Neural cell (in vitro differentiated cells): ENCODE data around the gene DHX58. TPM values are rescaled to one million over a fixed set of nuclear protein-coding genes. Genes with fewer than 3 reads are reported as not detected.

Source experiments
- H2AFZ ChIP-seq: fragments of 200-600, 300-800 bp; sonication (generic), shearing (Covaris generic); 2 replicates; pipeline ENCODE4 v1.6.0; 2014; ENCODE audit warnings: low read depth, mild to moderate bottlenecking, antibody characterized with exemption, low read length, moderate library complexity
- H3F3A ChIP-seq: fragments of 200-600 bp; shearing (Covaris generic); 2 replicates; pipeline ENCODE4 v1.6.1; 2016; ENCODE audit warnings: mild to moderate bottlenecking, moderate library complexity, mixed read lengths, antibody characterized with exemption, low read length; ENCODE audit not compliant: insufficient read depth, poor library complexity, severe bottlenecking
- H3K27ac ChIP-seq: fragments of 200-600, 300-800 bp; sonication (generic), shearing (Covaris generic); 2 replicates; pipeline ENCODE4 v1.5.1; 2014; ENCODE audit warnings: mild to moderate bottlenecking, low read length, moderate library complexity
- H3K27me3 ChIP-seq: fragments of 300-800, 200-600 bp; sonication (generic), shearing (Covaris generic); 2 replicates; pipeline ENCODE4 v1.6.0; 2014; ENCODE audit warnings: mild to moderate bottlenecking, low read depth, low read length, moderate library complexity; ENCODE audit not compliant: insufficient read depth
- H3K36me3 ChIP-seq: fragments of 300-800, 200-600 bp; sonication (generic), shearing (Covaris generic); 2 replicates; pipeline ENCODE4 v1.5.1; 2014; ENCODE audit warnings: mild to moderate bottlenecking, antibody characterized with exemption, low read length, moderate library complexity; ENCODE audit not compliant: insufficient read depth
- H3K4me2 ChIP-seq: fragments of 300-800, 200-600 bp; sonication (generic), shearing (Covaris generic); 2 replicates; pipeline ENCODE4 v1.6.0; 2014; ENCODE audit warnings: mild to moderate bottlenecking, low read length
- H3K4me3 ChIP-seq: fragments of 300-800, 200-600 bp; sonication (generic), shearing (Covaris generic); 2 replicates; pipeline ENCODE4 v1.5.1; 2014; ENCODE audit warnings: mild to moderate bottlenecking, low read length, moderate library complexity
- H3K79me2 ChIP-seq: fragments of 200-600 bp; shearing (Covaris generic); replicated peaks from 2 replicates; pipeline ENCODE4 v1.6.0; 2014; ENCODE audit warnings: mild to moderate bottlenecking, low read length, moderate library complexity; ENCODE audit not compliant: insufficient read depth
- H3K9ac ChIP-seq: fragments of 300-800, 200-600 bp; sonication (generic), shearing (Covaris generic); 2 replicates; pipeline ENCODE4 v1.6.1; 2016; ENCODE audit warnings: mild to moderate bottlenecking, low read length, mixed read lengths
- H3K9me2 ChIP-seq: fragments of 200-600 bp; shearing (Covaris generic); 2 replicates; pipeline ENCODE4 v1.6.1; 2016; ENCODE audit warnings: mild to moderate bottlenecking, low read length, mixed read lengths; ENCODE audit not compliant: insufficient read depth
- H3K9me3 ChIP-seq: fragments of 200-600, 300-800 bp; sonication (generic), shearing (Covaris generic); 2 replicates; pipeline ENCODE4 v1.6.1; 2016; ENCODE audit warnings: mild to moderate bottlenecking, mixed run types, low read length, moderate library complexity, mixed read lengths
- H4K20me1 ChIP-seq: fragments of 200-600 bp; shearing (Covaris generic); 2 replicates; pipeline ENCODE4 v1.6.1; 2016; ENCODE audit warnings: mild to moderate bottlenecking, mixed run types; ENCODE audit not compliant: insufficient read depth
- EP300 ChIP-seq: fragments of 450-650 bp; conservative IDR thresholded peaks from 2 replicates; pipeline ENCODE4 v1.6.1; 2014; ENCODE audit warnings: antibody characterized with exemption, mild to moderate bottlenecking, moderate library complexity; ENCODE audit not compliant: poor library complexity, severe bottlenecking
- EZH2 ChIP-seq: fragments of 200-600, 300-800 bp; shearing (Covaris generic), sonication (generic); IDR thresholded peaks from 2 replicates; pipeline ENCODE4 v1.6.1; 2014; ENCODE audit warnings: antibody characterized with exemption, low read length, borderline replicate concordance, mild to moderate bottlenecking; ENCODE audit not compliant: insufficient read depth, poor library complexity, severe bottlenecking
- MXI1 ChIP-seq: fragments of 450-650 bp; conservative IDR thresholded peaks from 2 replicates; pipeline ENCODE4 v1.6.1; 2014; ENCODE audit warnings: antibody characterized with exemption, mild to moderate bottlenecking; ENCODE audit not compliant: poor library complexity, severe bottlenecking
- POLR2AphosphoS5 ChIP-seq: IDR thresholded peaks from 2 replicates; pipeline ENCODE4 v1.6.1; 2012
- RAD21 ChIP-seq: fragments of 450-650 bp; conservative IDR thresholded peaks from 2 replicates; pipeline ENCODE4 v1.6.1; 2014; ENCODE audit warnings: antibody characterized with exemption, mild to moderate bottlenecking, moderate library complexity
- SMC3 ChIP-seq: fragments of 450-650 bp; conservative IDR thresholded peaks from 2 replicates; pipeline ENCODE4 v1.6.1; 2014; ENCODE audit warnings: antibody characterized with exemption, mild to moderate bottlenecking, moderate library complexity; ENCODE audit not compliant: poor library complexity
- TAF1 ChIP-seq: IDR thresholded peaks from 2 replicates; pipeline ENCODE4 v1.6.1; 2012; ENCODE audit warnings: low read depth
- polyA plus RNA-seq: library from polyadenylated mRNA; depleted of rRNA; stranded (reverse); fragments of >200 nt; gene quantifications from 2 replicates; pipeline ENCODE4 v1.2.3, GENCODE V29; 2014
- TF ChIP-seq, protein P1 (sequence below): fragments of 450-650 bp; IDR thresholded peaks from 2 replicates; pipeline ENCODE4 v1.5.1; 2014; ENCODE audit warnings: antibody characterized with exemption, mild to moderate bottlenecking, moderate library complexity; ENCODE audit not compliant: poor library complexity, severe bottlenecking
- TF ChIP-seq, protein P2 (sequence below): IDR thresholded peaks from 2 replicates; pipeline ENCODE4 v1.6.1; 2012; ENCODE audit warnings: borderline replicate concordance

DHX58 gene
- polyA plus RNA-seq, 1 donor from 2014 or later = 0.87 TPM

DNA sequence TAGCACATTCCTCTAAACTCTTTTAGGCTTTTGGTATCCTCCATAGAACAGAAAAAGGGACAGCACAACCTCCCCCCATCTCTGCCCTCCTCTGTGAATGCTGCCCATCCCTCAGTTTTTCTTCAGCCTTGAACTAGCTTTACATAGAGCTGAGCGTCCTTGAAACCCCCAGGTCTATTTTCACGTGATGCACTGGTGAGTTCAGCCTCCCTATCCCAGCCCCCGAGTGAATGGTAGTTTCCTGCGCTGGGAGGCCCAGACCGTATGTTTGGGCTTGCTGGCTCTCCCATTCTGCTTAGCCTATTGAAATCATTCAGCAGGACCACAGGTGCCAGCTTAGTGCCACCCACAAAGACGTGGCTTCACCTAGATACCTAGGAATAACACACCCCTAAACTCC lies 36.7 kb downstream of the DHX58 start:
- Histone ChIP-seq H3K4me2 (no peak overlapping the region), H3K9ac (no peak overlapping the region), H3K79me2 (no peaks in the 10 kb centered on the region), H3K9me3 (no peaks in the 10 kb centered on the region), H3K27ac (no peak overlapping the region), H3K4me3 (no peak overlapping the region), H3F3A (no peaks in the 10 kb centered on the region), H2AFZ (no peak overlapping the region), H3K27me3 (peaks cover 33% of the 10 kb centered on the region), H4K20me1 (no peaks in the 10 kb centered on the region), H3K36me3 (no peaks in the 10 kb centered on the region), H3K9me2 (no peaks in the 10 kb centered on the region)
- TF ChIP-seq, protein P1, sequence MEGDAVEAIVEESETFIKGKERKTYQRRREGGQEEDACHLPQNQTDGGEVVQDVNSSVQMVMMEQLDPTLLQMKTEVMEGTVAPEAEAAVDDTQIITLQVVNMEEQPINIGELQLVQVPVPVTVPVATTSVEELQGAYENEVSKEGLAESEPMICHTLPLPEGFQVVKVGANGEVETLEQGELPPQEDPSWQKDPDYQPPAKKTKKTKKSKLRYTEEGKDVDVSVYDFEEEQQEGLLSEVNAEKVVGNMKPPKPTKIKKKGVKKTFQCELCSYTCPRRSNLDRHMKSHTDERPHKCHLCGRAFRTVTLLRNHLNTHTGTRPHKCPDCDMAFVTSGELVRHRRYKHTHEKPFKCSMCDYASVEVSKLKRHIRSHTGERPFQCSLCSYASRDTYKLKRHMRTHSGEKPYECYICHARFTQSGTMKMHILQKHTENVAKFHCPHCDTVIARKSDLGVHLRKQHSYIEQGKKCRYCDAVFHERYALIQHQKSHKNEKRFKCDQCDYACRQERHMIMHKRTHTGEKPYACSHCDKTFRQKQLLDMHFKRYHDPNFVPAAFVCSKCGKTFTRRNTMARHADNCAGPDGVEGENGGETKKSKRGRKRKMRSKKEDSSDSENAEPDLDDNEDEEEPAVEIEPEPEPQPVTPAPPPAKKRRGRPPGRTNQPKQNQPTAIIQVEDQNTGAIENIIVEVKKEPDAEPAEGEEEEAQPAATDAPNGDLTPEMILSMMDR = no peak
- TF ChIP-seq, protein P2, sequence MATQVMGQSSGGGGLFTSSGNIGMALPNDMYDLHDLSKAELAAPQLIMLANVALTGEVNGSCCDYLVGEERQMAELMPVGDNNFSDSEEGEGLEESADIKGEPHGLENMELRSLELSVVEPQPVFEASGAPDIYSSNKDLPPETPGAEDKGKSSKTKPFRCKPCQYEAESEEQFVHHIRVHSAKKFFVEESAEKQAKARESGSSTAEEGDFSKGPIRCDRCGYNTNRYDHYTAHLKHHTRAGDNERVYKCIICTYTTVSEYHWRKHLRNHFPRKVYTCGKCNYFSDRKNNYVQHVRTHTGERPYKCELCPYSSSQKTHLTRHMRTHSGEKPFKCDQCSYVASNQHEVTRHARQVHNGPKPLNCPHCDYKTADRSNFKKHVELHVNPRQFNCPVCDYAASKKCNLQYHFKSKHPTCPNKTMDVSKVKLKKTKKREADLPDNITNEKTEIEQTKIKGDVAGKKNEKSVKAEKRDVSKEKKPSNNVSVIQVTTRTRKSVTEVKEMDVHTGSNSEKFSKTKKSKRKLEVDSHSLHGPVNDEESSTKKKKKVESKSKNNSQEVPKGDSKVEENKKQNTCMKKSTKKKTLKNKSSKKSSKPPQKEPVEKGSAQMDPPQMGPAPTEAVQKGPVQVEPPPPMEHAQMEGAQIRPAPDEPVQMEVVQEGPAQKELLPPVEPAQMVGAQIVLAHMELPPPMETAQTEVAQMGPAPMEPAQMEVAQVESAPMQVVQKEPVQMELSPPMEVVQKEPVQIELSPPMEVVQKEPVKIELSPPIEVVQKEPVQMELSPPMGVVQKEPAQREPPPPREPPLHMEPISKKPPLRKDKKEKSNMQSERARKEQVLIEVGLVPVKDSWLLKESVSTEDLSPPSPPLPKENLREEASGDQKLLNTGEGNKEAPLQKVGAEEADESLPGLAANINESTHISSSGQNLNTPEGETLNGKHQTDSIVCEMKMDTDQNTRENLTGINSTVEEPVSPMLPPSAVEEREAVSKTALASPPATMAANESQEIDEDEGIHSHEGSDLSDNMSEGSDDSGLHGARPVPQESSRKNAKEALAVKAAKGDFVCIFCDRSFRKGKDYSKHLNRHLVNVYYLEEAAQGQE = no peak
- TF ChIP-seq EZH2 = no peak
- TF ChIP-seq RAD21 = no peak
- TF ChIP-seq POLR2AphosphoS5 = no peak
- no peak for TF ChIP-seq MXI1
- TF ChIP-seq SMC3 = no peak
- TF ChIP-seq EP300 = no peak
- no peak for TF ChIP-seq TAF1

DNA sequence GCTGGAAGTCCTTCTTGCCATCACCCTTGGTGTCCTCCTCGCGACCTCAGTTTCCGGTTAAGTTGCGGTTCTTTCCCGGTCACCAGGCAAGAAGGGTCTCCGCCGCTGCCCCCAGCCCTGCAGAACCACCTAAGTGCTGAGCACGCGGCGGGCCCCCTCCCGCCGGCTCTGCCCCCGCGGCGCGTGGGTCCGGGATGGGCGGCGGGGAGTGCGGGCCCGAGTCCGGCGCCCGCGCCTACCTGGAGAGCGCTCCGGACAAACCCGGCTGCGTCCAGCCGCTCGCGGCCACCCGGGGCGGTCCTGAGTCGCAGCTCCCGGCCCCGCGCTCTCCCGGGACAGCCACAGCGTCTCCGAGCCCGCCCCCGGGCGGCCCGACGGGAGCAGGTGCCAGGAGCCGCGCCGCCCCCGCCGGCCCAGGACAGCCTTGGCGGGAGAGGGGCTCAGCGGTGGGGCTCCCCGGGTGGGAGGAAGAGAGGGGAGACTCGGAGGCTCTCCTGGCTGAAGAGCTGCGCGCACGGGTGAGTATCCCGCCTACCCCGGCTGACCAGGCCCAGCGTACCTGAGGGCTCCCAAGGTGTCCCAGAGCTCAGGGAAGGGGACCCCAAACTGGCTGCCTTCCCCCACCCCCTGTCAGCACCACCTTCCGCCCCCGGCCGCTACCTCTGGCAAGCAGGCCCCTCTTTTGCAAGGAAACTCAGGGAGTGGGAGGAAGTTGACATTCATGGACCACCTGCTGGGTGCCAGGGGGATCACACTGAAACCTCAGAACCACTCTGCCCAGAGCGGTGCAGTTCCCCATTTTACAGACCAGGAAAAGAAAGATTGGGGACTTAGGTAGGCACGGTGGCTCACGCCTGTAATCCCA lies 40.0 kb downstream of the DHX58 start:
- no peak overlapping the region for H3K27ac ChIP-seq
- no peaks in the 10 kb centered on the region for H3F3A ChIP-seq
- H3K4me3 ChIP-seq = no peak overlapping the region
- no peaks in the 10 kb centered on the region for H4K20me1 ChIP-seq
- no peak for TF ChIP-seq EP300
- TF ChIP-seq, protein P2 = no peak
- no peak for TF ChIP-seq POLR2AphosphoS5
- TF ChIP-seq MXI1 = no peak
- TF ChIP-seq TAF1 = no peak
- TF ChIP-seq EZH2 = no peak
- TF ChIP-seq SMC3 = no peak
- TF ChIP-seq RAD21 = no peak
- H3K9me2 ChIP-seq = no peaks in the 10 kb centered on the region
- no peak overlapping the region for H2AFZ ChIP-seq
- H3K27me3 ChIP-seq = peaks cover 38% of the 10 kb centered on the region
- H3K4me2 ChIP-seq = no peak overlapping the region
- no peaks in the 10 kb centered on the region for H3K36me3 ChIP-seq
- no peaks in the 10 kb centered on the region for H3K79me2 ChIP-seq
- no peaks in the 10 kb centered on the region for H3K9me3 ChIP-seq
- H3K9ac ChIP-seq = no peak overlapping the region
